Fibroblast of peridontal ligament (primary cell): ENCODE measurements around the gene WDR1.
A peak's percentile ranks its signal among the peaks of the same experiment; 100 is the strongest.

ENCODE experiments used
- DNase-seq: peaks from one replicate; pipeline ENCODE4 v3.0.0-alpha.2; 2010; ENCODE audit errors: extremely low read depth

The WDR1 gene

DNA sequence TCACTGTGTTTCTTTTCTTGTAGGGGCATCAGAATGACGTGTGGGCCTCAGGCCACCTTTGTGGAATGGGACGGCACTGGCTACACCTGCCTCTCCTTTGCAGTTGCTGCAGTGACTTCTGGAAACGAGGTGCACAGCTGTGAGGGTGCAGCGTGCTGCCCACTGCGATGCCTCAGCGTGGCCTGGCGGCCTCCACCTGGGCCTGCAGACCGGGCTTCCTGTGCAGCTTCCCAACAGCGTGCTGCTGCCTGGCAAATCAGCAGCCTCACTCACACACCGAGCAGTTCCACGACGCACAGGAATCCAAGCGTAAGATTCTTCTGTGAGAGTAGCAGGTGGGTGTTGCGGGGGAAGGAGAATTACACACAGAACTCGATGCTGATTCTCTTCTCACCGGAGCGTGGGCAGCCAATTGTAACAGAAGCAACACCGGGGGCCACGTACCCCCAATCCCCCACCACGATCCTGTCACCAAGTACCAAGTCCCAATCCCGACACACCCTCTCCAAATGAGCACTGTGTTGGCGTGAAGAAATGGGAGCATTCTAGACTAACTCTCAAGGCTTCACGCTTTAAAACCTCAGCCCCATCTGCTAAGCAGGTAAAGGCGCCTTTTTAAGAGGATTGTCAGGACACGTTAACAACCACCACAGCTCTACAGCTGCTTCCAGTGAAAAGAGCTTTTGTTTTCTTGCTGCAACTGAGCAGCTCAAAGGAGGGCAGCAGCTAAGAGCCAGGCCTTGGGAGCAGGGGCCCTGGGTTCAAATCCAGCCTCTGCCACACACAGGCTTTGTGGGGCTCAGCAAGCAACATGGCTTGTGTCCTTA lies 16.9 kb downstream of the WDR1 start:
- no peak for DNase-seq

DNA sequence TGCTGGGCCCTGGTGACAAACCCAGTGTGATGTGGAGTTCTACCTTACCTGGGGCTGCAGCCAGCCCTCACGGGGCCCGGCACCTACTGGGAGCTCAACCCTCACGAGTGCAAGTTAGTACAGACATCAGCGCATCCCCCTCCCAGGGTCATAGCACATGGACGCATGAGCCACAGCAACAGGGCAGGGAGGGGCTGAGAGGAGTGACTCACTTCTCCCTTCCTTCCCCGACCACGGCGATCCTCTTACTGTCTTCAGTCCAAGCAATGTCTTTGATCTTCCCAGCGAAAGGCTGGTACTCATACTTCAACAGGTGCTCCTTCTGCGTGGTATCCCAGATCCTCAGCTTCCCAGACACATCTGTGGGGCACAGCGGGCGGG lies 17.8 kb downstream of the WDR1 start:
- DNase-seq, result peak; percentile 41

DNA sequence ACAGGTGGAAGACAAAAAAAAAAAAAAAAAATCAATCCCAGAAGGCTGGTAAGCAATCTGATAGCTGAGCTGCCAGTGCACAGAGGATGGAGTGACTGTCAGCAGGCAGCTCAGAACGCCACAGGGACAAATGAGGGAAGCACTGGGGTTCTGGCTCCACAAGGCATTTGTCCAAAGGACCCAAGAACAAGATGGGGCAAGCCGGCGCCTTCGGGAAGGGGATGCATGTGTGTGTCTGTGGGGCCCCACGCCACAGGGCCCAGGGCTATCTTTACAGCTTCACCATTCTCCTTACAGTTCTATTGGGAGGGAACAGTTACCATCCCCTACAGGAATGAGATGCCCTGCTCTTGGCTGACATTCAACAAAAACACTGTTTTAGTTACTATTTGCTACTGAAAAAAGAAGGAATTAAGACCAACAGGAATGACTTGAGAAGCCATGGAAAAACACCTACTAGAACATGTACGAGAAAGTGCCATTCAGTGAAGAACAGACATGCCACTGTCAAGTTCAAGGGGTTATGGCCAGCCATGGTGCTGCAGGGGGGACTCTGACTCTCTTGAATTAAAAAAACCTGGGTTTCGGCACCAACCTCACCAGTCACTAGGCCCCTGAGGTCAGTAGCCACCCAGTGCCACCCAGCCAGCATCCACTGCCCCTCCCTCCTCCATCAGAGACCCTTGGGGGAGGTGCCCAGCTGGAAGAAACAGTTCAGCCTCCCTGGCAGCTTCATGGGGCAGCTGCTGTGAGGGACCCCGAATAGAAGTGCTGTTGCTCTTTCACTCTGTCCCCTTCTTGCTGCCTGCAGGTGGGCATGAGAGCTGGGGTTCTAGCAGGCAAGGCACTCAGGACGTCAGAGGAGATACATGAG lies 18.5 kb downstream of the WDR1 start:
- no peak for DNase-seq

DNA sequence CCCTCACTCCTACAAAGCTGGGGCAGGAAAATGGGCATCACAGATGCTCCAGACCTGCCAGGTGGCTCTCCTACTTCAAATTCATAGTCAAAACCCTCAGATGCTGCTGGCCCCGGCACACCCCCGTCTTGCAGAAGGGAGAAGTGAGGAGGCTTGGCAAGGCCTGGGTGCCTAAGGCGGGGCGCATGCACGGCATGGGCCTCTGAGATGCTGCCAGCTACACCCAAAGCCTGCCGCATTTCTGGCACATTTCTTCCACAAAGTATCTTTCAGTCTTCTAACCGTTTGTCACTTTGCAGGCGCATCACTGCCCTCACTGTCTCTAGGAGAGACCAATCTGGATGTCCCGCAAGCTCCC lies 19.6 kb downstream of the WDR1 start:
- no peak for DNase-seq

DNA sequence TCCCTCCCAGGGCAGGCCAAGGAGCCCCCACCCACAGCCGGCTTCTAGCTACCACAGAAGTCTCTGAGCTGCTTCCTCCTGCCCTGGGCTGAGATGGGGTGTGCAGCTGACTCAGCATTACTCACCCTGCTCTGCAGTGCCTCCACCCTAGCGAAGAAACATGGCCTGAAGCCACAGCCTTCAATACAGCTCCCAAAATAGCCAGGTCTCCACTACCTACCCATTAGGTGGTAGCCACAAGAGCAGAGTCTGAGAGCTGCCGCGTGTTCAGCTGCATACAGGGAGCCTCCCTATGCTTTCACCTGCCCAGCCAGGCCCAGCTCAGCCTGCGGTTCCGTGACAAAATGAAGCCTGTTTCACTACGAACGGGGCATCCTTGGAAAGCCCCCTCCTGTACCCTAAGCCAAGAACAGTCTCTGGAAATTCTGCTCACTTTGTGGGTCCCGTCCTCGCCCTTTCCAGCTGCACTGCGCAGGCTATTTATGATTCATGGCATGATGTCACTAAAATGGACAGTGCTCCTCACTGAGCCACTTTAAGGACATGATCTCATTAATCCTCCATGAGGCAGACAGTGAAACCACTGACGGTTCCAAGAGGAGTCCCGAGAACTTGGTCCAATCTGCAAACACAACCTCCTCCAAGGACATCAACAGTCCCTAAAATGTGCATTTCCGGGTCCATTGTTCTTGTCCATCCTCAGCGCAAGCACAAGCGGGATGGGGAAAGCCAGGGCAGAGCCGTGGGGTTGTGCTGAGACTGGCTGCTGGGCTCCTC lies 20.2 kb downstream of the WDR1 start:
- peak; percentile 90 for DNase-seq

DNA sequence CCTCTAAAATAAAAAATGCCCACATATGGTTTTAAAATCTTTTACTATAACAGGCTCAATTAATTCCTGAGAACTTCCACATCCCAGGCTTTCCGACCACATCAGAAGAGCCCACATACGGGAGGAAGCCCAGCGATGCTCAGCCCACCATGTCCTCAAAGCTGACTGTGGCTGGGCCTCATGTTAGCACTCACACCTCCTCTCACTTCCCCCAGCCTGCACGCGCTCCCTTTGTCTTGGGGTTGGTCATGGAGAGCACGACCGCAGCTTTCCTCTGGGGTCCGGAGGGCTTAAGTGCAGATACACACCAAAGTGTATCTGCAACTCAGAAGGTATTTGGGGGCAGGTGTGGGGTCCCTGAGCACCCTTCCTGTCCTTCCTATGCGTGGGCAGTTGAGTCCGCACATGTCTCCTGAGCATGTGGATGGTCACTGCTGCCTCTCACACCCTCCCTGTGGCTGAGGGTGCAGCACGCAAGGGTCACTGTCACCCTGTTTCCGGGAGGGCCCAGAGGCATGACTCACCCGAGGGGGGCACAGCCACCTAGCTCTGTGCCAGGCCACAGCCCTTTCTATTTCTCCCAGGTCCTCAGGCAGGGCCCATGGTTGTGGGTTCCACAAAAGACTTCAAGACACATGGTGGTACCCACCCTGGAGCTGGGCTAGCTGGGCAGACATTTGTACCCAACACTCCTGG lies 21.2 kb downstream of the WDR1 start:
- DNase-seq, result no peak

- no peak for DNase-seq
These were observed 21.8 kb downstream of the WDR1 start for GRCh38 chr4:10094841-10095240.

DNA sequence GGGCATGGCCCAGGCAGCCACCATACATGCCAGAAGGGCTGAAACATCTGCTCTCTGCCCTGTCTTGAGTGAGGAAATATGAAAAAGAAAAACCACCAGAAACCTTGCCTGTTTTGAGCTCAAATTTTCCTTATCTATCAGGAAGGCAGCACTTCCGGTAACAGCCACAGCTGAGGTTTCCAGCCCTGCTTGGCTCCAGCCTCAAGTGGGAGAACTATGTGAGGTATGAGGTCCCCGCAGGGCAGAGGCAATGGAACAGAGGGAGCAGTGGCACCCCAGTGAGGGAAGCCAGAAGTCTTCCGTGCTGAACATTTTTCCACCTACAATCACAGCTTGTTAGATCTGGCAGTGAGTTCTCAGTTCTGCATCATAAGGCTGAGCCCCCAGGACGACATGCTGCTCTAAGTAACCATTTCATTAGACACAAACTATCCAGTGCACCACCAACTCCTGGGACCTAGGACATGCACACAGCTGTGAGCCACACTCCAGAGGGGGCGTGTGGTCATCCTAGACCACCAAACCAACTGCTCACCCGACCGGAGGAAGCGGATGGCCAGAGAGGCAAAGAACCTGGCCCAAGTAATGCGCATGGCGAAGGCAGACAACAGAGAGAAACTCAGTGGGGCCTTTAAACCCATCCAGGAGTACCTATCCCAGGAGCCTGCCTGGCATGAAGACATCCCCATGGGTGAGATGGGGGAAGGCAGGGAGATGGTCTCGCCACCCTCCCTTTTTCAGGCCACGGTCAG lies 22.6 kb downstream of the WDR1 start:
- DNase-seq, result peak; percentile 67

DNA sequence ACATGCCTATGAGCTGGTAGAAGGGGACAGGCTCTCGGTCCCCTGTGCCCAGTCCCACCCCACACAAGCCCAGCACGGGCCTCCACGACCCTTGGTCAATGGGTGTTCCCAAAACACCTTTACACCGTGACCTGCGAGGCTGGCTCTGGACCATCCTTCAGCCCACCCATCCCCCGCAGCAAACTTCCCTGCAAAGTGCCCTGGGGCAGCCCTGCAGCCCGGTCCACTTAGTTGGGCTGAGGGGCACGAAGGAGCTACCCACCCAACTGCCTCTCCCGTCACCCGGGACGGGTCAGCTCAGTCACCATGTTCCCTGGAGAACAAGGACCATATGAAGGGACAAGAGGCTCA lies 23.4 kb downstream of the WDR1 start:
- no peak for DNase-seq

GRCh38 chr4:10092481-10093270 lies 23.9 kb downstream of the WDR1 start:
- no peak for DNase-seq

DNA sequence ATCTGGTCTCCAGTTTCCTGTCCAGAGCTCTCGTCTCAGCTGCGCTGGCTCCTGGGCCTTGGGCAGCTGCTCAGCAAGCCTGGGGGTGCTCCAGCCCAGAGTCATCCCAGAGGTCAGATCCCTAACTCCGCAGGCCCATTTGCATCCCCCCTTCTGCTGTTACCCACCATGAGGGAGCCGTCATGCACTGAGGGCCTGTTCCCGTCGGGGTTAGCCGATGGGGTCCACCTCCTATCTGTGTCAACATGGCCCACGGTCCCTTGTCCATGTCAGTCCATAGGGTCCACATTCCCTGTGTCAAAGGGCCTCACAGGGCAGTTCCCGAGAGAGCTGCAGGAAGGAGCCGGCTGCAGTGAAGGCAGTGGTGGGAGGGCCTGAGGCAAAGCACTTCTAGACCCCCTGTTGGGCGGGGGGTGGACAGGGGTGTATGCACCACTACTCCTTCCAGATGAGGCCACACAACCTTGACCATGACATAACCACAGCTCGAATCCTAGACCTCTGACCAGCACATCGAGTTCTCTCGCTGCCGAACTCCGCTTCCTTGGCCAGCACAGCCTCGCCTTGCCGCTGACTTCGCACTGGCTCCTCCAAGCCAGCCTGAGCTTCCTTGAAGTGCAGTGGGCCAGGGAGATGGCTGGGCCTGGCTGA lies 24.9 kb downstream of the WDR1 start:
- no peak for DNase-seq

GRCh38 chr4:10090467-10091250 lies 25.9 kb downstream of the WDR1 start:
- DNase-seq, result no peak

DNA sequence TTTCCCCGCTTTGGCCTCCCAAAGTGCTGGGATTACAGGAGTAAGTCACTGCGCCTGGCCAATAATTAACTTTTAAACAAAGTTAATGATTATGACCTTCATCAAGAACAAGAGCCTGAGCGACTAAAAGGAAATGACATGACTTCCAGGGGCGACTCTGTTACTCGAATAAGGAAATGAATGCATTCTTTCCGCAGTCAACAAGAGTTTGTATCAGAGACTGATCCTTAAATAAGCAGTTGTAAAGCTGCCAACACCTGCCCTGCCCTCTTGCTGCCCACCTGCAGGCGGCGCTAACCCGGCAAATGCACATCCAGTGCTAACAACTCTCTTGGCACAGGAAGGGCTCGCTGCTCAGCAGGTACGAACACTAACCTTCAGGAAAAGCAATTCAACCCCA lies 27.3 kb downstream of the WDR1 start:
- no peak for DNase-seq

DNA sequence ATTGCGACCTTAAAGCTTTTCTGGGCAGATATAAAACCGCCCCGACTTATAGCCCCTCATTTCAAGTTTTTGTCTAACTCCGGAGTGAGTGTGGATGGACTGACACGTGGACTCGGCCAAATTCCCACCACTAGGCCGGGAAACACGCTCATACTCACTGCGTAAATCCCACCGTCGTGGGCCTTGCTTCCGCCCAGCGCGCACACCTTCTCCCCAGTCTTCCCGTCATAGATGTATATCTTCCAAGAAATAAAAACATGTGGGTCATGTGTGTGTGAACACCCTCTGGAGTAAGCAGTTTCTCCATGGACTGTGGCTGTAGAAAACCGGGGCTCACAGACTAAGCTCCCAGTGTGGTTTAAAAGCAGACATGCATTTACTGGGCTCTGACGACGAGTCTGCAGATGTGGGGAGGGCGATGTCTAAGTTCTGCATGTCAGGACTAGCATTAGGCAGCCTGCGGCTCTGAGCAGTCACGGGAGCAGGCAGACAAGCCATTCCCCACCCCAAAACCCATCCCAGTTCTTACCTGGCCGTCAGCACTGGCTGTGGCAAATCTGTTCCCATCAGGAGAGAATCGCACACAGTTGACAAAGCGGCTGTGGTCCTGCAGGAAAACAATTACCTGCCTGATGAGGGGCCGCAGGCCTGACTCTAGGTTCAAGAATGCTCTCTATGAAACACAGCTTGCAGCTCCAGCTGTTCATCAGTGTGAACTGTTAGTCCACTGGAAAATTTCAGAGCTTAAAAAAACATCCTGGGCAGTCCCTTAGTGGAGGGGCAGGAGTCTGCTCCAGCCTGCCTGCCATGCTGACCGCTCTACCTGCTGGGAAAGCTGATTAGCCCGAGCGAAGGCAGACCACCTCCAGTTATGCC lies 28.2 kb downstream of the WDR1 start:
- no peak for DNase-seq

- no peak for DNase-seq
These were observed 29.3 kb downstream of the WDR1 start for GRCh38 chr4:10087152-10087791.

- no peak for DNase-seq
These were observed 30.0 kb downstream of the WDR1 start for GRCh38 chr4:10086506-10087120.
